NCI-H2029 (cell line): Measurements from ENCODE around the gene S100A7.

ENCODE experiments used
- DNase-seq: peaks from one replicate; lab custom pipeline; 2025; lab: John Stamatoyannopoulos, UW

The S100A7 gene

GRCh38 chr1:153460551-153460950 lies at the start of gene S100A7:
S100A7 (minus strand) TSS chr1:153460651; CDS start chr1:153459013, 1,638 bp downstream.
- DNase-seq, result no peak

DNA sequence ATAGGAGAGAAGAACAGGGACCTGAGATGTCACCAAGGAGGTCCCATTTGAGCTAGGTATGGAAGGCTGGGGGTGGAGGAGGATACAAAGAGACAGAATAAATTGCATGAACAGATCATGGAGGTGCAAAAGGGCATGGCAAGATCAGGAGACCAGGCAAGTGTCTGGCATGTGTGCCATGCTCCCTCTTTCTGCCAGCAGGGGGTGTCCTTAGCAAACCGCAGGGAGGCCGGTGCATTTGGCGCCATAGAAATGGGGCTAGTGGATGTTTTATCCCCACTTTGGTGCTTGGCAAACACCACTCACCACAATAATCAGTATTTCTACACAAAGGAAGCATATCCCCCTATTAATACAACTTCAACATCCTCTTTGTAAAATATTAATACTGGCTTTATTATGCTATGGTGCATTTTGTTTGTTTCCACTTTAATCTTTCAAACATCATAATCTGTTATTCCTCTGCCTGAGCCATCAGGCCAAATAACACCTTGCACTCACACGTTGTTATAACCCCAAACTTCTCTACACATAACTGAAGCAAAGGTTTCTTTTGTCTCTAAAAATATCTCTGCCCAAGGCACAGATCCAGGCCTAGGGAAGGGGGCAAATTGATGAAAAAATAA lies 49.4 kb upstream of the S100A7 start:
- DNase-seq, result no peak

- DNase-seq, result no peak
Measured at GRCh38 chr1:153509036-153509435, 48.6 kb upstream of the S100A7 start.

DNA sequence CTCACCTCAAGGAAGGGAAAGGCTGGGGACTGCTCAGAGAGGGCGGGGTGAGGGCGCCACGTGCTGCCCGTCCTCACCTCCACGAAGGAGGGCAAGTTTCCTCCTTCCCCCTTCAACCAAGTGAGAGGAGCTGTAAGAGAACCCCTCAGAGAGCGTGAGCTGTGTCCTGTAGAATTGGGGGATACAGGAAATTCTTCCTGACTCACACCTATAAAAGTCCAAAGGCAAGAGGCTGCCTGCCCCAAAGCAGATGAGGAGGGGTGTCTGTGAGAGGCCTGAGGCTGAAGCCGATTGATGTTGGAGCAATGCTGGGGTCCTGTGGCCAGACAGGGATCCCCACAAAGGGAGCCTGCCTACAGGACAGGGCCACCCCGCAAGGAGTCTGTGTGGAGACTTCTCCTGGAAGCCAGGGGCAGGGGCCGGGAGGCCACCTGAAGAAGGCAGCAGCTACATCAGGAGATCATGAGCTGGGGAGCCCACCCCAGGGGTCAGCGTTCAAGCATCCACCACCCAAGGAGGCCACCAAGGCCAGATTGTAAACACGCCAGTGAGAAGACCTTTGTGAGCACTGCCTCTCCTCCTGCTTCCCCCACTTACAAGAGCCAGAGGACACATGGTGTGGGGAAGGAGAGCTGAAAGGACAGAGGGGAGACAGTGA lies 47.6 kb upstream of the S100A7 start:
- no peak for DNase-seq

DNA sequence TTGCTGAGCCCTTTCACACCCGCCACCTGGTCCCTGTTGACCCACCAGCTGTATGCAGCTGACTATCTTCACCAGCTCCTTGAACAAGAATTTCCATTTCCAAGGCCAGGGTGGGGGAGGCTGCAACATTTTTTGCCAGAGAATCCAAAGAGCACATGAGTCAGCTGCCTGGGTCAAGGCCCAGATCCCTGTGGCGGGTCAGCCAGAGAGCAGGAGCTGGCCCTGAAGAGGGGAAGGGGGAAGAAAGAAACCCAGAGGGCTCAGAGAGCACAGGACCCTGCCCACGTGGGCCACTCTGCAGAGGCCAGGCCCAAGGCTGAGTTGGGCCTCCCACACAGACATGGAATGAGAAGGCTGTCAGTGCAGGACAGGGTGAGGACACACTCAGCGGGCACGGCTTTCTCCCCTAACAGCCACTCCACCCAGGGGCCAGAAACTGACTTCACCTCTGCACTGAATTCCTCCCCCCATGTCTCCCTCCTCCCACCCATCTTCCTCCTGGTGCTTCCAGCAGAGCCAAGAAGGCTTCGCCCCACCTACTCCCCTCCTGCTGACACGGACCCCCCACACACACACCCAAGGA lies 46.5 kb upstream of the S100A7 start:
- DNase-seq, result no peak

GRCh38 chr1:153506386-153506785 lies 45.9 kb upstream of the S100A7 start:
- DNase-seq, result no peak

DNA sequence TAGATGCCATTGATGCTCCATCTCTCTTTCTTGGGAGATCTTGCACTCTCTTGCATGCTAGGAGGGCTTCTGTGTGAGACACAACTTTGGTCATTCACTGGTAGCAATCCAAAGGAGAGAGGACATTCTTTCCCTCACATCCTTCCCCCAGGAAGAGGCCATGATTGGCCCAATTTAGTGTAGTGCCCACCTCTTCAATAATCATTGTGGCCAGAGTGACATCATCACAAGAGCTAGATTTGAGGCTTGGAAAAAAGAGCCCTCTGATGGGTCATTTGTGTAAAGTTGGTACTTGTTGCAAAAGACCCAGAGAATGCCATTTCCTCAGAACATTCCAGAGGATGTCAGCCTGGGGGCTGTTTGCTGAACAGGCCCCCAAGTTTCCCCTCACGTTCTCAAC lies 45.1 kb upstream of the S100A7 start:
- DNase-seq, result no peak

DNA sequence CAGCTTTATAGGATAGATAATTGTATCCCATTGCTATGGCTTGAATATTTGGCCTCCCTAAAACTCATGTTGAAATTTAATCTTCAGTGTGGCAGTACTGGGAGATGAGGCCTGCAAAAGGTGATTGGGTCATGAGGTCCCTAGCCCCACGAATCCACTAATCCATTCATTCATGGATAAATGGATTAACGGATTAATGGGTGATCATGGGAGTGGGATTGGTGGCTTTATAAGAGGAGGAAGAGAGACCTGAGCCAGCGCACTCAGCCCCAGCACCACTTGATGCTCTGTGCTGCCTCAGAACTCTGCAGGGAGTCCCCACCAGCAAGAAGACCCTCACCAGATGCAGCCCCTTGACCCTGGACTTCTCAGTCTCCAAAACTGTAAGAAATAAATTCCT lies 43.3 kb upstream of the S100A7 start:
- no peak for DNase-seq

- no peak for DNase-seq
Measured at GRCh38 chr1:153498746-153499145, 38.3 kb upstream of the S100A7 start.

- DNase-seq, result no peak
Measured at GRCh38 chr1:153495536-153495935, 35.1 kb upstream of the S100A7 start.

- peak; percentile 74 for DNase-seq
Measured at GRCh38 chr1:153494976-153495535, 34.6 kb upstream of the S100A7 start.

GRCh38 chr1:153493343-153493960 lies 33.0 kb upstream of the S100A7 start:
- DNase-seq, result no peak

- DNase-seq, result peak; percentile 97
Measured at GRCh38 chr1:153490272-153491051, 30.0 kb upstream of the S100A7 start.

- DNase-seq, result no peak
Measured at GRCh38 chr1:153488731-153489130, 28.3 kb upstream of the S100A7 start.

- DNase-seq, result no peak
Measured at GRCh38 chr1:153487707-153488106, 27.3 kb upstream of the S100A7 start.

- peak; percentile 95 for DNase-seq
Measured at GRCh38 chr1:153485863-153486262, 25.4 kb upstream of the S100A7 start.

DNA sequence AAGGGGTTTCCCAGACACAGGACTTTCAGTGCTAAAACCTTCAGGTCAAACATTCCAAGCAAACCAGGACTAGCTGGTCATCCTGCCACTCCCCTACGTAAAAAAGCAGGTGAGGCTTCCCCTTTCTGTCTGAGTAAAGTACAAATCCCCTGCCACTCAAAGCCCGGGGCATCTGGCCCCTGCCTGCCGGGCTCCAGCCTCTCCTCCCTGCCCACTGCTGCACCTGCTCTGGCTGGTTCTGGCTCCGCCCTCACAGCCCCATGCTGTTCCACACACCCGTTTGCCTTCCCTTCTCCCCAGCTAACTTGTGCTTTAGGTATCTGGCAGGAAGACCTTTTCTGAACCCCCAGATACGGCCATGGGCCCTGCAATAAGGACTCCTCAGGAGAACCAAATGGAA lies 23.3 kb upstream of the S100A7 start:
- DNase-seq, result peak; percentile 75

DNA sequence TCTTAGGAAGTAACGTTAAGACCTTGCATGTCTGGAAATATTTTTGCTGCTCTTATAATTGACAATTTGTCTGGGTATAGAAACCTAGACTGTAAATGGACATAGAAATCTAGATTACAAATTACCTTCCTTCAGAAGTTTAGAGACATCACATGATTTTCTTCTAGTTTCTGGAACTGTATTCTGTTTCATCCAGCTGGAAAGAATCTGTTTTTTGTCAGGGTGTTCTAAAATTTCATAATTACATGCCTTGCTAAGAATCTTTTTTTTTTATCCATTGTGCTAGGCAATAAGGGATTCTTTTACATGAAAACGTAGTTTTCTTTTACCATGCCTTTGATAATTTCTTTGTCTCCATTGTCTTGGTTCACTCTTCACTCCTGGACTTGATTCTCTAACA lies 20.7 kb upstream of the S100A7 start:
- DNase-seq, result no peak

DNA sequence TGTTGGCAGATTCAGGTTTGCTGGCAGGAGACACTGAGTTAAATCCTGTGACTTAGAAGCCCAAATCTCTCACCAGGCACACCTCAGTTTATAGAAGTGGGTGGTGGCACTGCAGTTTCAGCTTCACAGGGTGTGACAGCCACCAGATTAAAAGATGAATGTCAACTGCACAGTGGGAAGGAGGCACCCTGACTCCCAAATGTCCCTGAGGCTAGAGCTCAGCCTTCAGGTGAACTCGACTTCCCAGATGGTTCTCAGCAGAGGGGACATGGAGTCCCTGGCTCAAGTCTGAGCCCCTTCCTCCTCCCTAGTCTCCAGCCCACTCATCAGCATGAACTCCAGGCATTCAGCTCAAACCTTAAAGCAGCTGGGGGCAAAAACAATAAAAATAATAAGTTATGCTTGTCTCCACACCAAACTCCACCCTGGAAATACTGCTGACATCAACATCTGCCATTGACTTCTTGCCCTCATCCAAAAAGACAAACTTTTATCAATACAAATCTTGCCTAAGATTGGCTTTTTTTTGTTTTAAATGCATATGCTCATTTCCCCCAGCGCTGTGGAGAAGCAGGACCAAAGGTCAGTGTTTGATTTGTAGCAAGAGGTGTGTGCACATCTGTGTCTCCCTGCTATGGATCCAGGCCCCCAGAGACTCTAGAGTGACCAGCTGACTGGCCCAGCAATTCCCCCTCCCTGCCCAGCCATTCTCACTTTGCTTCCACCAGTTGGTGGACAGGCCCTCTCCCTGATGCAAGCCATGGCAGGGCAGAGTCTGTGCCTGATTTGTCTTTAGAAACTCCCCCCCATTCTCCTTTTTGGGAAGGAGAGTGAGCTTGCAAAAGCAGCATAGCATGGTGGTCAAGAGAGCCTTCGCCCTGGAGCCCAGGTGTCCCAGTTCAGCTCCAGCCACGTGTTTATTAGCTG lies 18.5 kb upstream of the S100A7 start:
- DNase-seq, result no peak

DNA sequence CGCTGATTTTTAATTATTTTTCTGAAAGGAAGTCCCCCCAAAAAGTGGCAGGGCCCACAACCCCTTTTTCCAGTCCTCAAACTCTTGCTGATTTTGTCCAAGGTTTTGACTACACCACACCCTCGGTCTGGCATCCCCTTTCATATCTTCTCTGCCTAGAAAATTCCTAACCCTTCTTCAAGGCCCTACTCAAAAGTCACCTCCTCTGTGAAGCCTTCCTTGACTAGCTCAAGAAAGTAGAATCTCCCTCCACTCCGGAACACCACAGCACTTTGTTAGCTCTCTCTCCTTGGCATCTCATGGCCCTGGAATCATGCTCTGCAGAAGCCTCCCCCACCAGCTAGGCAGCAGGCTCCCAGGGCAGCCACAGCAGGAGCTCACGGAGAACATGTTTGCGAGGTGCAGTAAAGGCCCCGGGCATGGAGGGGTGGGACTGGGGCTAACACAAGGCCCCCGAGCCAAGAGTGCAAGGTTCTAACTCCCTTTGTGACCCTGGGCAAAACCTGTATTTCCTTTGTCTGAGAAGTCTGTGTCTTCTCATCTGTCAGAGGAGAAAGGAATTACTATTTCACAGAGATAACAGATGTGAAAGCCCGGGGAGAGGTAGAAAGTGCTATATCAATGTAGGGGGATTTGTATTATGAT lies 17.7 kb upstream of the S100A7 start:
- DNase-seq, result no peak
